SK-N-SH (cell line): ENCODE measurements around the gene PLB1.

Experiments
- CTCF ChIP-seq: fragments of 200-600 bp; sonication (generic); IDR thresholded peaks from 2 replicates; pipeline ENCODE4 v1.6.1; 2017; ENCODE audit warnings: antibody characterized with exemption, mild to moderate bottlenecking, moderate library complexity
- ELF1 ChIP-seq: IDR thresholded peaks from 2 replicates; pipeline ENCODE4 v1.4.0; 2012
- FOSL2 ChIP-seq: IDR thresholded peaks from 2 replicates; pipeline ENCODE4 v1.4.0; 2012; ENCODE audit warnings: low read depth, mild to moderate bottlenecking, moderate library complexity, borderline replicate concordance
- FOXM1 ChIP-seq: IDR thresholded peaks from 2 replicates; pipeline ENCODE4 v1.4.0; 2012; ENCODE audit warnings: low read depth, mild to moderate bottlenecking
- IRF3 ChIP-seq: fragments of 150-350 bp; IDR thresholded peaks from 2 replicates; pipeline ENCODE4 v1.6.1; 2016; ENCODE audit warnings: mild to moderate bottlenecking, low read depth, low read length
- MAX ChIP-seq: IDR thresholded peaks from 2 replicates; pipeline ENCODE4 v1.4.0; 2012; ENCODE audit warnings: low read depth
- POLR2AphosphoS5 ChIP-seq: IDR thresholded peaks from 2 replicates; pipeline ENCODE4 v1.6.1; 2012; ENCODE audit warnings: low read depth, low read length
- REST ChIP-seq: IDR thresholded peaks from 2 replicates; pipeline ENCODE4 v1.6.1; 2012; ENCODE audit warnings: mild to moderate bottlenecking, low read depth, low read length, moderate library complexity
- SMC3 ChIP-seq: IDR thresholded peaks from 2 replicates; pipeline ENCODE4 v1.6.1; 2012; ENCODE audit warnings: low read depth, low read length, improper control_type of control experiment
- YY1 ChIP-seq: IDR thresholded peaks from 2 replicates; pipeline ENCODE4 v1.4.0; 2012; ENCODE audit warnings: low read depth, mild to moderate bottlenecking

GRCh38 chr2:28451793-28452533, 43.9 kb upstream of the PLB1 start:
- no peak for TF ChIP-seq ELF1
- TF ChIP-seq IRF3, result no peak
- no peak for TF ChIP-seq CTCF
- no peak for TF ChIP-seq FOSL2
- TF ChIP-seq FOXM1, result no peak
- no peak for TF ChIP-seq POLR2AphosphoS5
- TF ChIP-seq REST, result no peak
- no peak for TF ChIP-seq YY1
- TF ChIP-seq SMC3, result no peak
- no peak for TF ChIP-seq MAX
